Activated CD8-positive, alpha-beta memory T cell treated with anti-CD3 and anti-CD28 coated beads for 24 hours (primary cell): ENCODE measurements around the gene DCC.

ENCODE experiments used
- DNase-seq: peaks from one replicate; pipeline ENCODE4 v3.0.0-alpha.2; 2020

DCC gene

DNA sequence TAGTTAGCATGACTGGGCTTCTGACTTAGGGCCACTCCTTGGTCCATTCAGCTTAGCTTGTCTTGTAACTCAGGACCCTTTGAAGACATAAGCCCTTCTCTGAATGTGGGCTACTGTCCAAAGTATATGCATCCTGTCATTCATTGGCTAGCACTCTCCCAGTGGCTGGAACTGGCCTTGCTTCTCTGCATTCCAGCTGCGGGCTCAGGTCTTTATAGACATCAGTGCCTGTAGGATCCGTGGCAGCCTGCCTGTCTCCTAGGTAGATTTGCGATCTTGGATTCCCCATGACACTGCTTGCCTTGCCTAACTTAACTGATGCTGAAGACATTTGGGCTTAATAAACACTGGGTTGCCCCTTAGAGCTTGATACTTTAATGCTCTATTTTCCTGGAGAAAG lies 170.1 kb downstream of the DCC start:
- no peak for DNase-seq

DNA sequence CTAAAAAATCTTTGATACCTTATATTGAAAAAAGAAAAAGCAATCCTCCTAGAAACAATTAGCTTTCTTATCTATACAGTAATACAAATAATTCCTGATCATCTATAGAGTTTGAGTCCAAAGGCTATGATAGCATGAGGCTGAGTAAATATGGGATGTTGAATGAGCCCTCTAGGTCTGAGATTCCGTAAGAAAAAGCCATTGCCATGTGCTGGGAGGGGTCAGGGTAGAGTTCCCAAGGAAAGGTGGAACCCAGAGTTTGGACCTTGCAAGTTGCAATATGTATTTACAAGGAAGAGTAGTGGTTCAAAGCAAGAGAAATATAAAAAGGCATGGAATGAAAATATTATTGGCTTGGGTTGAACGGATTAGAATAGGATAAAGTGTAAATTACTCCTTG lies 178.1 kb downstream of the DCC start:
- no peak for DNase-seq

GRCh38 chr18:52519021-52519420 lies 179.0 kb downstream of the DCC start:
- DNase-seq, result no peak

- no peak for DNase-seq
Observed at GRCh38 chr18:52523566-52523965, 183.6 kb downstream of the DCC start.

DNA sequence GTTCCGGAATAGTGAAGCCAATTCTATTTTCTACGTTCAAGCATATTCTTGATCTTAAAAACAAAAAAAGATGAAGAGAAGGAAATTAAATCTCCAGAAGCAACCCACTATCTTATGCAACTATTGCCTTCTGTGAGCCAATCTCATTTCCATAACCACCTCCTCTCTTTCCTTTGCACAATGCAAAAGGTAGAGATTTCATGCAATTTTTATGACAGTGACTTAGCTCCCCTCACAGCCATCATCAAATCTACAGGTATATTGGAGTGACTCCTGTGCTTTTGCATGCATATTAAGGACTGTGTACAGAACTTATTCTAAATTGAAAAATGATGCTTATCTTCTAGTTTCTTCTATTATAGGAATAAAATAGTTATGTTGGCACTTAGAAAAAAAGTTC lies 191.8 kb downstream of the DCC start:
- DNase-seq, result no peak

DNA sequence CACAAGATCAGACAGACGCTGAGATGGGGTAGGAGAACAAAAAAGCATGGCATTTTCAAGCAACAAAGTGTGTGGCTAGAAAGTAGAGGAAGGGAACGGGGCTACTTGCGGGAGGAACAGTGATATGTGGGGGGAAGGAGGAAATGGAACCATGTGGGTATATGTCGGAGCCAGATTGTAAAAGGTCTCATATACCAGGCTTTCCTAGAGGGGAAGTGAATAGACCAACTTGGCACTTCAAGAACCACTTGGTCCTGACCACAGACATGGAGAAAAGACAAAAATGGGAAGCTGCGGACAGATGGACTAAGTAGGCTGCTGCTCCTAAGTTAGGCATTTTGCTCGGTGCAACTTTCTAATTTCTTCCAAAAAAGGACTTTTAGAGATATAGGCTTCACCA lies 196.0 kb downstream of the DCC start:
- no peak for DNase-seq

GRCh38 chr18:52537261-52537660 lies 197.3 kb downstream of the DCC start:
- no peak for DNase-seq

GRCh38 chr18:52541056-52541455 lies 201.1 kb downstream of the DCC start:
- DNase-seq, result no peak

- DNase-seq, result no peak
Observed at GRCh38 chr18:52544086-52544485, 204.1 kb downstream of the DCC start.

GRCh38 chr18:52546686-52547346 lies 206.8 kb downstream of the DCC start:
- no peak for DNase-seq

- no peak for DNase-seq
Observed at GRCh38 chr18:52553441-52553840, 213.4 kb downstream of the DCC start.

DNA sequence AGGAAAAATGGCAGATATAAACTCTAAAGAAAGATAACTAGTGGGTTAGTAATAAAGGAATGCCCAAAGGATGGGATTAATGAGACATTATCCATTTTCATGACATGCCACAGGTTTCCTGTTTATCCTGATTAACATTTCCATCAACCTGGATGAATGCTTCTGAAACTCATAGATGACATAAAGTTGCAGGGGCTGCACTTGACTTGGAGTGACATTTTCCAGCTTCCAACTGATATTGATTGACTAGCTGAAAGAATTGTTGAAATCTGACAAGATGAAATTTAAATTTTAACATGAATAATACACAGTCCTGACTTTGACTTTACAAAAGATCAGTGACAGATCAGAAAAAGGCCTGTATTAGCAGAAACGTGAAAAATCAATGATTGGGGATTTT lies 214.2 kb downstream of the DCC start:
- no peak for DNase-seq

- no peak for DNase-seq
Observed at GRCh38 chr18:52567360-52567759, 227.4 kb downstream of the DCC start.

GRCh38 chr18:52569492-52569891 lies 229.5 kb downstream of the DCC start:
- no peak for DNase-seq

DNA sequence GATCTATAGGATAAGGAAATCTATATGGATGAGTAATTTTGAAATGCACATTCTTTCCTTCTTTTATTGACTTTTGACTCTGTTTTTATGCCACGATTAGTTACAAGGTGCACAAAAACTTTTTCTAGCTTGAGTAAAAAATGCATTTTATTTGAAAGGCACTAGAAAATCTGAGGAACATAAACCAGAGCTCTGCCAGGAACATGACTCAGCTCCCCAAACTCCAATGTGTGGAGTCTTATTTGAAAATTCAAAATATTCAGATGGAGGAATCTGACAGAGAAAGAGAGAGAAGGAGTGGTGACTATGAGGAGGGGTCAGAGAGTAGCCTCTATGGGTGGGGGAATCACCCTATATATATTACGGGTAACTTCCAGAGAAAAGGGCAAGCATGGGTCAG lies 231.0 kb downstream of the DCC start:
- no peak for DNase-seq

DNA sequence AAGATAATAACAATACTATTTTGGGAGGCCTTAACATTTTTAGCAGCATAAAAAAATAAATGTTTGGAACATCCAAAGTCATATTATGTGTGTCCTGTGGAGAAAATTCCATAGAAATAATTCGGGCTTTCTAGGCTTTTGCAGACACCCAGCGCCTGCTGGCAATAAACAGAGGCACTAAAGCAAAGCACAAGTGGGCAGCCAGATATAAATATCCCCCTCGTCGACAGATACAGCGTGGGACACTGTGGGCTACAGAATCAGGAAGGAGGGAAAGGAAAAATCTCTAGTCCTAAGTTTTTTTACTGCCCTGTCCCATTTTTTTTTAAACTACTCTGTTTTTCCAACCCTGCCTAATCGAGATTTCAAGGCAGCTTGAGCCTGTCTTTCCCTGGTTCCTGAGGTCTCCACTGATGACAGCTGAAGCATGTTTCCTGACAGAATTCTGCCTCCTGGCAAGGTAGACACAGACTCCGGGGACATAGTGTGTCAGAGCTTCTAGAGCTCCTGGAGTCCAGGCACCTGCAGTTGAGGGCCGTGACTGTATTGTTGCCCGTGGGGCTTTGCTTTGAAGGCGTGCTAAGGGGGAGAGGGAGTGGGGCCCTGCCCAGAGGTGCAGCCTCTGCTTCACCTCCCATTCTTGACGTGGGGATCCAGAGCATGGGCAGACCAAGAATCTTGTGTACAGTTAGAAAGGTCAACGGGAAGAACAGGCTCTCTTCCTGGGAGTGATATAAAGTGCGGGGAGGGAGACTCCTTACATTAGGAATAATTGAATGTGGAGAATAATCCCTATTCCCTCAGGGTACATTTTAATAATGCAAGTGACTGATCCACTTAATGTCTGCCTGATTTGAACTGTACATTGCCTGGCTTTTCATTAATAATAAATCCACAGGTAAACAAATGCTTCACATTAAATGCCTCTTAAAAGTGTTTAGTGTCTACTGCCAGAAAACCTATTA lies 232.3 kb downstream of the DCC start:
- no peak for DNase-seq

DNA sequence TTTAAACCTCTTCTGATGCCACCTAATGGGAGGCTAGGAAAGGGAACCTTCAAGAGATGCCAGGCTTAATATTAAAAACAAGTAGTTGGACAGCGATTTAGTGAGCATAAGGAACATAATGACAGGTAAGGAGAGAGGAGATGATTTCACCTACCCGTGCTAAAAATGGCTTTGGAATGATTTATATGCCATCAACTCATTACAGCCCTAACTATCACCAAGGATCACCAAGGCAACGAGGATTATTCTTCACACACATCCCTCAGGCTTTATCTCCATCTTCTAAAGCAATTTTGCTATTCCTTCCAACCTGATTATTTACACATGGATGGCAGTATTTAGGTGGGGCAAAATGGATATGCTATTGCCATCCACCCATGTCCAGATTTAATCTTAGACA lies 237.8 kb downstream of the DCC start:
- no peak for DNase-seq

GRCh38 chr18:52582061-52582460 lies 242.1 kb downstream of the DCC start:
- no peak for DNase-seq

DNA sequence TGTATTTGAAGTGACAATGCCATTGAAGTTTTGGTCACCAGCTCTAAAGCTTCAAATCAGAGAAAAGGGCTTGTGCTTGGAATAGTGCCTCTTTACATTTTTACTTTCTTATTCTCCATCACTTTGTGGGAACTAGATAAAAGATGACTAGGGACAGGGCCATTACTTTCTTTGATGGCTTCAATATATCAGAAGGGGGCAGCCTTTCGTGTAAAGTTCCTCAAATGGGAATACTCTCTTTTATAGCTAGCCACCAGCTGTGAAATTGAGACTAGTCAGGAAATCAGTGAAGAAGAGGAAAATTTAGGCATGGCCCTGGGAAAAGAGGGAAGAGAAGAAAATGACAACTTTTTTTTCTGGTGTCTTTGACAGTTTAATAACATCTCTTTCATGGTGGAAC lies 242.5 kb downstream of the DCC start:
- DNase-seq, result no peak

DNA sequence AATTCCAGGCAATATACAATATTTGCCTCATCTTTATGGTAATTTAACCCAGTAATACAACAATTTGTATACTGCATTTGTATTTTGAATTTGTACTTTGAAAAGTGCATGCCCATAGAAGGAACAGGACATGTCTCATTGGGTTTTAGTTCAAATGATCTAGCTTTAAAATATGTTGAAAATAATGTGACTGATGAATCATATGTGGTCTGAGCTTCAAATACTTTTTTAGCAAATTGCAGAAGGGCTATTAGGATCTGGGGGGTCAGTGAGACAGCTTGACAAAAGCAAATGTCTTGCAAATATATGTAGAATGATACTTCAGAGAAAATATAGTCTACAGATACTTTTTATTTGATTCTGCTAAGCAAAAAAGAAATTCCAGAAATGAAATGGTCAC lies 248.9 kb downstream of the DCC start:
- no peak for DNase-seq

- no peak for DNase-seq
Observed at GRCh38 chr18:52596748-52597435, 256.9 kb downstream of the DCC start.

DNA sequence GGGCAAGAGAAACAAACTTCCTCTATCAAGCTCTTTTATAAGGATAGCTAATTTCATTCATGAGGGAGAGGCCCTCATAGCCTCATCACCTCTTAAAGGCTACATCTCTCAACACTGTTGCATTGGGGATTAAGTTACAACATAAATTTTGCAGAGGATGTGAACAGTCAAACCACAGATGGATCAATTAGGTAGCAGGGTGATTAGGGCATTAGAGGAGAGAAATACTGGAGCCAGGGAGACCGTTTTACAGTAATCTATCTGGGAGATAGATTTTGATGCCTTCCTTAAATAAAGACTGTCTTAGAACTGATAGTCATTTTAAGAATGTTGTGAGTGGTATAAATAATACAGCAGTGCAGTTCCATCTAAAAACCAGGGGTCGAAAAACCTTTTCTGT lies 258.9 kb downstream of the DCC start:
- DNase-seq, result no peak

GRCh38 chr18:52602820-52603219 lies 262.8 kb downstream of the DCC start:
- no peak for DNase-seq

DNA sequence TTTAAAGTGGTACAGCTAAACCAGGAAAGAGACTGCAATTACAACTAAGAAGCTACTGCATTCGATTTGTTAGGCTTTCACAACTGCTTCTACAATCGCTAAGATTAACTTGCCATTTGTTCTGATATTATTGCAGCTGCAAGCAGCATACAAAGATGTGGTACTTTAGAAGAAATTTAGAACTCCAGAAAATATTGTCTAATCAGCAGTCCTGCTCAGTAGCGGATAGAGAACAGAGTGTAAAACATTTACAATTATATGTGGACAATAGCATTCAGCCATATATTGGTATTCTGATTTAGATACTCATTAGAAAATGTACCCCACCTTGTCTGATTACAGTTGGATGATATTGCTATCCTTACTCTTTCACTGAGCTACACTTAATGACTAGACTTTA lies 265.3 kb downstream of the DCC start:
- no peak for DNase-seq
